Esophagus muscularis mucosa (tissue), 4 donors: Measurements from ENCODE around the gene CFAP73. TPM values are rescaled to one million over a fixed set of nuclear protein-coding genes. Genes with fewer than 3 reads are reported as not detected.

Experiments
- DNase-seq: peaks from one replicate; pipeline ENCODE4 v3.0.0-alpha.2; 2017; ENCODE audit errors: extremely low spot score
- H3K27ac ChIP-seq, 4 donors: fragments of 200-600 bp; sonication (generic); replicated peaks in 1 of 4; 1 replicate in 3 of 4; 2 replicates in 1 of 4; pipeline ENCODE4 v1.5.1; 2016 to 2019; ENCODE audit warnings: mild to moderate bottlenecking in 1 of 4
- H3K27me3 ChIP-seq, 4 donors: fragments of 200-600 bp; sonication (generic); one replicate each; pipeline versions ENCODE4 v1.5.1 to v1.6.0; 2016 to 2019
- H3K36me3 ChIP-seq, 4 donors: fragments of 200-600 bp; sonication (generic); one replicate each; pipeline ENCODE4 v1.5.1; 2016 to 2019
- H3K4me1 ChIP-seq, 4 donors: fragments of 200-600 bp; sonication (generic); one replicate each; pipeline ENCODE4 v1.5.1; 2016 to 2019
- H3K4me3 ChIP-seq, 4 donors: fragments of 200-600 bp; sonication (generic); 1 replicate in 2 of 4; 2 replicates in 2 of 4; pipeline ENCODE4 v1.5.1; 2016 to 2019; ENCODE audit warnings: mild to moderate bottlenecking in 4 of 4, moderate library complexity in 1 of 4
- H3K9me3 ChIP-seq, 4 donors: fragments of 200-600 bp; sonication (generic); 1 replicate in 3 of 4; 2 replicates in 1 of 4; pipeline ENCODE4 v1.5.1; 2016 to 2019
- CTCF ChIP-seq, 3 experiments: fragments of 200-600 bp in 2 of 3; fragments of 450-650 bp in 1 of 3; sonication (generic) in 2 of 3; IDR thresholded peaks; one replicate each; pipeline ENCODE4 v1.5.1; 2017 to 2019; ENCODE audit warnings: antibody characterized with exemption in 3 of 3, mild to moderate bottlenecking in 2 of 3, moderate library complexity in 1 of 3
- EP300 ChIP-seq: sonication (generic); formaldehyde crosslinking; IDR thresholded peaks from one replicate; pipeline ENCODE4 v1.6.1; 2017; ENCODE audit warnings: antibody characterized with exemption
- POLR2A ChIP-seq: fragments of 450-650 bp; IDR thresholded peaks from one replicate; pipeline ENCODE4 v1.6.1; 2017; ENCODE audit warnings: antibody characterized with exemption, moderate library complexity, mild to moderate bottlenecking, low read depth
- POLR2AphosphoS5 ChIP-seq, 2 donors: sonication (generic); formaldehyde crosslinking; IDR thresholded peaks; one replicate each; pipeline ENCODE4 v1.6.1; 2017; ENCODE audit warnings: antibody characterized with exemption in 2 of 2
- WGBS: methylation state at CpG from one replicate; pipeline ENCODE4 v1.1.5; 2018; 5-methylcytosine and 5-hydroxymethylcytosine counted together
- intact Hi-C: fragments of 100-400 bp; cut with DNase I; formaldehyde crosslinking; loops from one replicate; pipeline ENCODE4 v1.15.1; 2023
- total RNA-seq, 4 donors: library from RNA; depleted of rRNA; stranded (reverse); fragments of >200 nt; gene quantifications; one replicate each; pipeline versions ENCODE4 v1.1.0 to v1.2.1, GENCODE V29; 2016

Gene CFAP73
- total RNA-seq, 4 donors from 2014 or later: not detected

- intact Hi-C loops: no loop called here
- no peaks in the 10 kb centered on the region for H3K36me3 ChIP-seq
- H3K27me3 ChIP-seq: peaks cover 0 to 61% (median 8%) of the 10 kb centered on the region in 4 donors
- 10% methylated on average over 13 of the region's 43 CpGs for WGBS
- H3K9me3 ChIP-seq: no peaks in the 10 kb centered on the region
- peaks cover 4 to 7% (median 6%) of the 10 kb centered on the region in 4 donors for H3K4me1 ChIP-seq
- no peak overlapping the region for H3K27ac ChIP-seq
- no peak overlapping the region for H3K4me3 ChIP-seq
- no peak for DNase-seq
- TF ChIP-seq POLR2AphosphoS5 (IDR thresholded peaks at IDR 0.05) (no peak), CTCF (IDR thresholded peaks at IDR 0.05) (no peak), EP300 (no peak), POLR2A (no peak)
Measured at GRCh38 chr12:113103756-113104450, 45.6 kb upstream of the CFAP73 start.

DNA sequence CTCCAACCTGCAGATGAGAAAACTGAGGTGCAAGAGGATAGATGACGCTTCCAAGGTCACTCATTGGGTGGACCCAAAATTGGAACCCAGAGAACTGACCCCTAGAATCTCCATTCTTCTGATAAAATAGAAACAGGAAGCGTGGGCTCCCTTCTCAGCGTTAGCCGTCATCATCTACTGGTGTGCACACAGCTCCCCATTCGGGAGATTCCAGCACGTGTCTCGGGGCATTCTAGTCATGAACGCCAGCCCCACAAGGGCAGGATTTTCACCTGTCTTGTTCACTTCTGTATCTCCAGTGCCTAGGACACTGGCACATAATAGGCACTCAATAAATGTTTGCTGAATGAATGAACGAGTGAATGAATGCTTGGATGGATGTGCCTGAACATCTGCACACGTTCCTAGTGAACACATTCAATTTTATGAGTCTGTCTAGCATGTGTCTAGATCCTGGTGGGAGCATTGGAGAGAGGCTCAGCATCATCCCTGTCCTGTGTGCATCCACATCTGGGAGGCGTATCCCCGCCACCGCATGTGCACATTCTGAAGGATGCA, 44.5 kb upstream of the CFAP73 start:
- H3K27me3 ChIP-seq: peaks cover 0 to 51% (median 8%) of the 10 kb centered on the region in 4 donors
- no peak for DNase-seq
- H3K4me3 ChIP-seq: no peak overlapping the region
- no peak overlapping the region for H3K27ac ChIP-seq
- intact Hi-C loops: no loop called here
- peaks cover 4 to 7% (median 6%) of the 10 kb centered on the region in 4 donors for H3K4me1 ChIP-seq
- WGBS: 86% methylated on average over 8 of the region's 13 CpGs
- H3K9me3 ChIP-seq: no peaks in the 10 kb centered on the region
- H3K36me3 ChIP-seq: no peaks in the 10 kb centered on the region
- TF ChIP-seq POLR2AphosphoS5 (IDR thresholded peaks at IDR 0.05) (no peak), CTCF (IDR thresholded peaks at IDR 0.05) (no peak), POLR2A (no peak), EP300 (no peak)

- H3K27me3 ChIP-seq: peaks cover 0 to 44% (median 8%) of the 10 kb centered on the region in 4 donors
- intact Hi-C loops: no loop called here
- peaks cover 4 to 7% (median 6%) of the 10 kb centered on the region in 4 donors for H3K4me1 ChIP-seq
- no peak overlapping the region for H3K4me3 ChIP-seq
- DNase-seq: no peak
- no peak for TF ChIP-seq POLR2A
- no peak for TF ChIP-seq EP300
- TF ChIP-seq POLR2AphosphoS5 (IDR thresholded peaks at IDR 0.05): no peak
- no peak for TF ChIP-seq CTCF (IDR thresholded peaks at IDR 0.05)
- no peaks in the 10 kb centered on the region for H3K9me3 ChIP-seq
- WGBS: 81% methylated on average over 15 of the region's 15 CpGs
- H3K27ac ChIP-seq: no peak overlapping the region
- H3K36me3 ChIP-seq: no peaks in the 10 kb centered on the region
Measured at GRCh38 chr12:113105606-113106271, 43.8 kb upstream of the CFAP73 start.

DNA sequence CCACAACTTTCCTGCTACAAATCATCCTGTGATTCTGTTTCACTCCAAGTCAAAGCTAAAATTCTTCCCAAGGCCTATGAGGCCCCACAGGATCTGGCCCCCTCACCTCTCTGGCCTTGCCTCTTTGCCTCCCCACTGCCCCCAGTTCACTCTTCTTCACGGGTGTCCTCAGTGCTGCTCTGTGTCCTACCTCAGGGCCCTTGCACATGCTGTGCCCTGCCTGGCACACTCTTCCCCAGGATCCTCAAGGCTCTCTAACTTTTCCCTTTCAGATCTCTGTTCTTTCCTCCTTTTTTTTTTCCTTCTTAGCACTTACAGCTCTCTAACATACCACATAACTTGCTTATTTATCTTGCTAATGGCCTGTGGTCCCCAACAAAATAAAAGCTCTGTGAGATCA, 43.2 kb upstream of the CFAP73 start:
- Histone ChIP-seq H3K36me3 (no peaks in the 10 kb centered on the region), H3K4me3 (no peak overlapping the region), H3K9me3 (no peaks in the 10 kb centered on the region), H3K27ac (no peak overlapping the region), H3K27me3 (peaks cover 0 to 42% (median 8%) of the 10 kb centered on the region in 4 donors), H3K4me1 (peaks cover 4 to 7% (median 6%) of the 10 kb centered on the region in 4 donors)
- no peak for DNase-seq
- TF ChIP-seq POLR2AphosphoS5 (IDR thresholded peaks at IDR 0.05) (no peak), POLR2A (no peak), CTCF (IDR thresholded peaks at IDR 0.05) (no peak), EP300 (no peak)
- WGBS: 89% methylated on average over 1 of the region's 1 CpG
- intact Hi-C loops: no loop called here
